HepG2 (cell line): Measurements from ENCODE around the gene HBQ1. TPM values are rescaled to one million over a fixed set of nuclear protein-coding genes. Genes with fewer than 3 reads are reported as not detected.

Experiments used
- ARHGAP35 ChIP-seq: sonication (generic); formaldehyde crosslinking; IDR thresholded peaks from 2 replicates; pipeline ENCODE4 v1.9.0; 2022; ENCODE audit warnings: mild to moderate bottlenecking, inconsistent platforms, moderate library complexity, missing genetic modification reagents, borderline replicate concordance
- ATF1 ChIP-seq: IDR thresholded peaks from 2 replicates; pipeline ENCODE4 v1.6.1; 2016; ENCODE audit warnings: mild to moderate bottlenecking, control low read depth
- HMGXB4 ChIP-seq, 2 experiments: sonication (generic) in 1 of 2; formaldehyde crosslinking in 1 of 2; IDR thresholded peaks; 2 replicates each; pipeline versions ENCODE4 v1.4.0 to v1.6.1; 2018 to 2020; ENCODE audit warnings: missing genetic modification reagents in 2 of 2, borderline replicate concordance in 1 of 2, low read depth in 1 of 2, mild to moderate bottlenecking in 1 of 2, missing biosample characterization in 1 of 2
- KDM3A ChIP-seq: IDR thresholded peaks from 2 replicates; pipeline ENCODE4 v1.6.1; 2018; ENCODE audit warnings: low read depth, missing compliant biosample characterization
- KDM4B ChIP-seq: sonication (generic); formaldehyde crosslinking; IDR thresholded peaks from 2 replicates; pipeline ENCODE4 v1.4.0; 2020; ENCODE audit warnings: missing genetic modification reagents
- KLF16 ChIP-seq, 2 experiments: sonication (generic) in 1 of 2; formaldehyde crosslinking in 1 of 2; IDR thresholded peaks; 2 replicates each; pipeline versions ENCODE4 v1.6.1 to v1.8.0; 2016 to 2023; ENCODE audit warnings: missing genetic modification reagents in 2 of 2, missing compliant biosample characterization in 1 of 2
- NCOA2 ChIP-seq: sonication (generic); formaldehyde crosslinking; IDR thresholded peaks from 2 replicates; pipeline ENCODE4 v1.8.0; 2022; ENCODE audit warnings: inconsistent platforms
- PCBP1 ChIP-seq: fragments of 200-400 bp; formaldehyde crosslinking; IDR thresholded peaks from 2 replicates; pipeline ENCODE4 v1.6.1; 2017; ENCODE audit warnings: mild to moderate bottlenecking, low read depth, low read length, borderline replicate concordance
- RFX1 ChIP-seq: fragments of 450-650 bp; IDR thresholded peaks from 2 replicates; pipeline ENCODE4 v1.6.1; 2017
- XRCC5 ChIP-seq: fragments of 200-400 bp; formaldehyde crosslinking; optimal IDR thresholded peaks from 2 replicates; pipeline ENCODE3; 2017; ENCODE audit warnings: mild to moderate bottlenecking, low read length
- ZFP36 ChIP-seq: fragments of 150-350 bp; IDR thresholded peaks from 2 replicates; pipeline ENCODE4 v1.6.1; 2018; ENCODE audit warnings: borderline replicate concordance, low read length, low read depth; ENCODE audit not compliant: partially characterized antibody
- ZFYVE20 ChIP-seq: sonication (generic); formaldehyde crosslinking; IDR thresholded peaks from 2 replicates; pipeline ENCODE4 v1.8.0; 2023; ENCODE audit warnings: low read depth, mild to moderate bottlenecking, moderate library complexity, missing genetic modification reagents, borderline replicate concordance
- ZNF136 ChIP-seq: sonication (generic); formaldehyde crosslinking; IDR thresholded peaks from 2 replicates; pipeline ENCODE4 v1.8.1; 2022; ENCODE audit warnings: low read depth, mild to moderate bottlenecking, moderate library complexity, missing genetic modification reagents
- ZNF260 ChIP-seq: sonication (generic); formaldehyde crosslinking; IDR thresholded peaks from 2 replicates; pipeline ENCODE4 v1.4.0; 2020; ENCODE audit warnings: missing genetic modification reagents, low read depth, mild to moderate bottlenecking, borderline replicate concordance
- ZNF775 ChIP-seq: sonication (generic); formaldehyde crosslinking; IDR thresholded peaks from 2 replicates; pipeline ENCODE4 v1.4.0; 2020; ENCODE audit warnings: missing genetic modification reagents, mild to moderate bottlenecking, moderate library complexity, borderline replicate concordance
- ZNF776 ChIP-seq: sonication (generic); formaldehyde crosslinking; IDR thresholded peaks from 2 replicates; pipeline ENCODE4 v1.4.0; 2020; ENCODE audit warnings: mild to moderate bottlenecking, missing genetic modification reagents
- polyA plus RNA-seq, 8 experiments: library from polyadenylated mRNA; depleted of rRNA in 3 of 8; stranded (reverse) in 7 of 8; unstranded in 1 of 8; fragments of >200 nt; fragmentation: Illumina TruSeq in 4 of 8; extraction: Trizol in 4 of 8; gene quantifications; 2 replicates each; pipeline versions ENCODE4 v1.2.1 to v1.2.3, GENCODE V29; 2011 to 2016; ENCODE audit warnings: low read depth in 4 of 8, missing spikeins in 1 of 8, mixed read lengths in 1 of 8; ENCODE audit not compliant: insufficient read depth in 1 of 8
- total RNA-seq, 5 experiments: library from RNA; depleted of rRNA; stranded (reverse); fragments of >200 nt; fragmentation: Illumina TruSeq; extraction: Trizol; gene quantifications; 2 replicates each; pipeline ENCODE4 v1.2.3, GENCODE V29; 2016; ENCODE audit warnings: low read depth in 1 of 5
- TF ChIP-seq, protein P1 (sequence below): sonication (generic); formaldehyde crosslinking; IDR thresholded peaks from 2 replicates; pipeline ENCODE4 v1.8.0; 2022; ENCODE audit warnings: mild to moderate bottlenecking, missing genetic modification reagents
- TF ChIP-seq, protein P2 (sequence below): IDR thresholded peaks from 2 replicates; pipeline ENCODE4 v1.6.1; 2018; ENCODE audit warnings: missing genetic modification reagents, mild to moderate bottlenecking, missing compliant biosample characterization
- TF ChIP-seq, protein P3 (sequence below): sonication (generic); formaldehyde crosslinking; IDR thresholded peaks from 2 replicates; pipeline ENCODE4 v1.4.0; 2020; ENCODE audit warnings: missing genetic modification reagents, mild to moderate bottlenecking, borderline replicate concordance
- TF ChIP-seq, protein P4 (sequence below): sonication (generic); formaldehyde crosslinking; conservative IDR thresholded peaks from 2 replicates; pipeline ENCODE4 v1.8.1; 2023; ENCODE audit warnings: missing genetic modification reagents

The HBQ1 gene
- total and polyA plus RNA-seq, 2 of the 13 experiments (the other 11 are each of a cell fraction or from before 2014, with no cell fraction given), result 4.9 to 7.4 TPM

DNA sequence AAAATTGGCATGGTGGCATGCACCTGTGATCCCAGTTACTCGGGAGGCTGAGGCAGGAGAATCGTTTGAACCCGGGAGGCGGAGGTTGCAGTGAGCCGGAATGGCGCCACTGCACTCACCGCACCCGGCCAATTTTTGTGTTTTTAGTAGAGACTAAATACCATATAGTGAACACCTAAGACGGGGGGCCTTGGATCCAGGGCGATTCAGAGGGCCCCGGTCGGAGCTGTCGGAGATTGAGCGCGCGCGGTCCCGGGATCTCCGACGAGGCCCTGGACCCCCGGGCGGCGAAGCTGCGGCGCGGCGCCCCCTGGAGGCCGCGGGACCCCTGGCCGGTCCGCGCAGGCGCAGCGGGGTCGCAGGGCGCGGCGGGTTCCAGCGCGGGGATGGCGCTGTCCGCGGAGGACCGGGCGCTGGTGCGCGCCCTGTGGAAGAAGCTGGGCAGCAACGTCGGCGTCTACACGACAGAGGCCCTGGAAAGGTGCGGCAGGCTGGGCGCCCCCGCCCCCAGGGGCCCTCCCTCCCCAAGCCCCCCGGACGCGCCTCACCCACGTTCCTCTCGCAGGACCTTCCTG is at the start of gene HBQ1 (continued):
- TF ChIP-seq ZNF260 (CRISPR knock-in tag) (no peak), ATF1 (no peak), PCBP1 (no peak), HMGXB4 (CRISPR knock-in tag; IDR thresholded peaks at IDR 0.05; ENCODE audit: borderline replicate concordance in 1 of 2, low read depth in 1 of 2) (no peak), ZNF136 (CRISPR knock-in tag) (no peak), ARHGAP35 (CRISPR knock-in tag) (no peak), XRCC5 (peak; percentile 55), KLF16 (CRISPR knock-in tag; IDR thresholded peaks at IDR 0.05) (no peak), ZFP36 (no peak), ZFYVE20 (no peak), RFX1 (no peak), KDM4B (CRISPR knock-in tag) (no peak), ZNF775 (CRISPR knock-in tag) (no peak), KDM3A (CRISPR knock-in tag) (no peak), ZNF776 (CRISPR knock-in tag) (peak; percentile 39; the same call in 1 of the 2 replicates), NCOA2 (no peak)
- TF ChIP-seq, protein P1, sequence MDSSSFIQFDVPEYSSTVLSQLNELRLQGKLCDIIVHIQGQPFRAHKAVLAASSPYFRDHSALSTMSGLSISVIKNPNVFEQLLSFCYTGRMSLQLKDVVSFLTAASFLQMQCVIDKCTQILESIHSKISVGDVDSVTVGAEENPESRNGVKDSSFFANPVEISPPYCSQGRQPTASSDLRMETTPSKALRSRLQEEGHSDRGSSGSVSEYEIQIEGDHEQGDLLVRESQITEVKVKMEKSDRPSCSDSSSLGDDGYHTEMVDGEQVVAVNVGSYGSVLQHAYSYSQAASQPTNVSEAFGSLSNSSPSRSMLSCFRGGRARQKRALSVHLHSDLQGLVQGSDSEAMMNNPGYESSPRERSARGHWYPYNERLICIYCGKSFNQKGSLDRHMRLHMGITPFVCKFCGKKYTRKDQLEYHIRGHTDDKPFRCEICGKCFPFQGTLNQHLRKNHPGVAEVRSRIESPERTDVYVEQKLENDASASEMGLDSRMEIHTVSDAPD (CRISPR knock-in tag), result no peak
- TF ChIP-seq, protein P2, sequence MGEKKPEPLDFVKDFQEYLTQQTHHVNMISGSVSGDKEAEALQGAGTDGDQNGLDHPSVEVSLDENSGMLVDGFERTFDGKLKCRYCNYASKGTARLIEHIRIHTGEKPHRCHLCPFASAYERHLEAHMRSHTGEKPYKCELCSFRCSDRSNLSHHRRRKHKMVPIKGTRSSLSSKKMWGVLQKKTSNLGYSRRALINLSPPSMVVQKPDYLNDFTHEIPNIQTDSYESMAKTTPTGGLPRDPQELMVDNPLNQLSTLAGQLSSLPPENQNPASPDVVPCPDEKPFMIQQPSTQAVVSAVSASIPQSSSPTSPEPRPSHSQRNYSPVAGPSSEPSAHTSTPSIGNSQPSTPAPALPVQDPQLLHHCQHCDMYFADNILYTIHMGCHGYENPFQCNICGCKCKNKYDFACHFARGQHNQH (CRISPR knock-in tag), result no peak
- TF ChIP-seq, protein P3, sequence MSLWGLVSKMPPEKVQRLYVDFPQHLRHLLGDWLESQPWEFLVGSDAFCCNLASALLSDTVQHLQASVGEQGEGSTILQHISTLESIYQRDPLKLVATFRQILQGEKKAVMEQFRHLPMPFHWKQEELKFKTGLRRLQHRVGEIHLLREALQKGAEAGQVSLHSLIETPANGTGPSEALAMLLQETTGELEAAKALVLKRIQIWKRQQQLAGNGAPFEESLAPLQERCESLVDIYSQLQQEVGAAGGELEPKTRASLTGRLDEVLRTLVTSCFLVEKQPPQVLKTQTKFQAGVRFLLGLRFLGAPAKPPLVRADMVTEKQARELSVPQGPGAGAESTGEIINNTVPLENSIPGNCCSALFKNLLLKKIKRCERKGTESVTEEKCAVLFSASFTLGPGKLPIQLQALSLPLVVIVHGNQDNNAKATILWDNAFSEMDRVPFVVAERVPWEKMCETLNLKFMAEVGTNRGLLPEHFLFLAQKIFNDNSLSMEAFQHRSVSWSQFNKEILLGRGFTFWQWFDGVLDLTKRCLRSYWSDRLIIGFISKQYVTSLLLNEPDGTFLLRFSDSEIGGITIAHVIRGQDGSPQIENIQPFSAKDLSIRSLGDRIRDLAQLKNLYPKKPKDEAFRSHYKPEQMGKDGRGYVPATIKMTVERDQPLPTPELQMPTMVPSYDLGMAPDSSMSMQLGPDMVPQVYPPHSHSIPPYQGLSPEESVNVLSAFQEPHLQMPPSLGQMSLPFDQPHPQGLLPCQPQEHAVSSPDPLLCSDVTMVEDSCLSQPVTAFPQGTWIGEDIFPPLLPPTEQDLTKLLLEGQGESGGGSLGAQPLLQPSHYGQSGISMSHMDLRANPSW, result no peak
- TF ChIP-seq, protein P4, sequence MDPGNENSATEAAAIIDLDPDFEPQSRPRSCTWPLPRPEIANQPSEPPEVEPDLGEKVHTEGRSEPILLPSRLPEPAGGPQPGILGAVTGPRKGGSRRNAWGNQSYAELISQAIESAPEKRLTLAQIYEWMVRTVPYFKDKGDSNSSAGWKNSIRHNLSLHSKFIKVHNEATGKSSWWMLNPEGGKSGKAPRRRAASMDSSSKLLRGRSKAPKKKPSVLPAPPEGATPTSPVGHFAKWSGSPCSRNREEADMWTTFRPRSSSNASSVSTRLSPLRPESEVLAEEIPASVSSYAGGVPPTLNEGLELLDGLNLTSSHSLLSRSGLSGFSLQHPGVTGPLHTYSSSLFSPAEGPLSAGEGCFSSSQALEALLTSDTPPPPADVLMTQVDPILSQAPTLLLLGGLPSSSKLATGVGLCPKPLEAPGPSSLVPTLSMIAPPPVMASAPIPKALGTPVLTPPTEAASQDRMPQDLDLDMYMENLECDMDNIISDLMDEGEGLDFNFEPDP (CRISPR knock-in tag), result no peak
